H54 (cell line): ENCODE measurements around the gene RPRD1B.

Experiments used
- DNase-seq: peaks from one replicate; pipeline ENCODE4 v3.0.0; 2011; ENCODE audit warnings: low spot score, mixed read lengths; ENCODE audit not compliant: insufficient read length
- FAIRE-seq: peaks from 3 replicates; lab custom pipeline; 2011; peaks lifted over from hg19 to GRCh38; lab: Jason Lieb, UNC
- POLR2A ChIP-seq: IDR thresholded peaks from 2 replicates; pipeline ENCODE4 v1.6.1; 2011; ENCODE audit warnings: low read depth, mild to moderate bottlenecking, low read length

The RPRD1B gene

DNA sequence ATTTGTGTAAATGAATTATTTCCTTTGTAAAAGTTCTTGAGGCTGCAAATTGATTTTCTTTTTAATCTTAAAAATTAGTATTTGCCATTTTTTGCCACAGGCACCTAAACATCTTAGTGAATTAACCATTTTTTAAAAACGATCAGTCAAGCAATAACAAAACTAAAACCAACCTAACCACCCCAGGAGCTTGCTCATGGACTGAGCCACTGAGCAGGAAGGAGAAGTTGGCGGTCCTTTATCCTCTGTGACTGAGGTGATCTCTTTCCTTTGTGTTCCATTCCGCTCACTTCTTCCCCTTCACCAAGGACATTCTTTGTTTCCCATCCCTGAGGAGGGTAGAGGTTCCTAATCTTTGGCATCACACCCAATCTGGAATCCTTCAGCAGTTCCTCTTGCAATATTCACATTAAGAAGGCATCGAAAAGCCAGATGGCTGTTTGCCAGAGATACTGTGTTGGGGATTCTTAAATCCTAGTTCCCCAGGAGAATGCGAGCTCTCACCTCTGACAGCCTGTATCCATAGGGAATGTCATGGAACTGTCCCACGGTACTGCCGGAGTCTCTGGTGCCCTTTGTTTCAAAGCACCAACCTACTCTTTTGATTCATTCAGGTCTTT is 30.5 kb downstream of the RPRD1B start:
- no peak for FAIRE-seq

DNA sequence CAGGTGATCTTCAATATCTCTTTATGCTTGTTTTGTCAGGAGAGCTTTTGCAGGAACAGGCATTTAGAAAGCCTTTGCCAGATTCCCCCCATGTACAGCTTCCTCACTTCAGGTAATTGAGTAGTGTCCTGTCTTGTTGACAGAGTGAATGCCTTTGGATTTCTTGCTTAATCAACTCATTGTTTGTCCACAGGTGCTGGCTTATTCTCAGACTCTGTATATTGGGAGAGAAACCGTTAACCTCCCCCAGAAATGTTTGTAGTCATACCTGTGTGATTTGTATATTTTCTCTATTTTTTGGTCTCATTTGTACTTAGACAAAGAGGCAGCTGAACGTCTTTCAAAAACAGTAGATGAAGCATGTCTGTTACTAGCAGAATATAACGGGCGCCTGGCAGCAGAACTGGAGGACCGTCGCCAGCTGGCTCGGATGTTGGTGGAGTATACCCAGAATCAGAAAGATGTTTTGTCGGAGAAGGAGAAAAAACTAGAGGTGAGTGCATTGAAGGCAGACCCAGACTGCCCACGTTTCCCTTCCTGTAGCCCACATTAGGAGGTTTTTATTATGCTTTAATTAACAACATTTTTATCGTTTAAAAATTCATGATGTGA is 32.3 kb downstream of the RPRD1B start:
- DNase-seq: no peak
- FAIRE-seq: no peak
- TF ChIP-seq POLR2A: no peak

More for the DNA sequence above, 30.5 kb downstream of the RPRD1B start:
- no peak for DNase-seq
- no peak for TF ChIP-seq POLR2A

DNA sequence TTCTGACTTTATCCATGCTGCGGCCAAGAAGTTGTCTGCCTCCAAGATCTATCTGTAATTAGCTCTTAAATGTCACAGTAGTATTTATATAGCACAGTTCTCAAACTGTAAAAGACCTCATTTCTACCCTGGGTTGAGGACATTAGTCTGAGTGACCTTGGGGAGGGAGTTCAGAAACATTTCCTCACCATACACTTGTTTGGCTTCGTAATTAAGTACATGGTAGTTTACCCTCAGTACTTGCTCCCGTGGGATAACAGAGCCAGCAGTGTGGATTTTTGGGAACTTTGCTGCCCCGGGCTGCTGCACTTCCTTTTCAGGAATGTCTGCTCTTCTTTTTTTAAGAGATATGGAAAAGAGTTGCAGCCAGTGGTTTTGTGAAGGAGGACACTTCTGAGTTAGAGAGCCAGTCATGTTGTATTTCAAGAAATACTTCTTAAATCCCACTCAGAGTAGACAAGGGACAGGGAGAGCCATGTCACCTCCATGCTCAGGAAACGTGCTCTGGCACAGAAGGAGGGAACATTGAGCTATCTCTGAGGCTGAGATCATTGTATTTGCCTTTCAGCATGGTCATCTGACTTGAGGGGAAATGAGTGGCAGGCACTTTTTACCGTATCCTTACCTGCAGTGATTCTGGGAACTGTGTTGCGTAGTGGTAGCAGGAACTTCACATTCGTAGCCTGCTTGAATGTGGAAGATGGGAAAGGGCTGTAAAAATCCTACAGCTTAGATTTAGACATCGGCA is 33.6 kb downstream of the RPRD1B start:
- no peak for FAIRE-seq
- no peak for DNase-seq
- TF ChIP-seq POLR2A: no peak

DNA sequence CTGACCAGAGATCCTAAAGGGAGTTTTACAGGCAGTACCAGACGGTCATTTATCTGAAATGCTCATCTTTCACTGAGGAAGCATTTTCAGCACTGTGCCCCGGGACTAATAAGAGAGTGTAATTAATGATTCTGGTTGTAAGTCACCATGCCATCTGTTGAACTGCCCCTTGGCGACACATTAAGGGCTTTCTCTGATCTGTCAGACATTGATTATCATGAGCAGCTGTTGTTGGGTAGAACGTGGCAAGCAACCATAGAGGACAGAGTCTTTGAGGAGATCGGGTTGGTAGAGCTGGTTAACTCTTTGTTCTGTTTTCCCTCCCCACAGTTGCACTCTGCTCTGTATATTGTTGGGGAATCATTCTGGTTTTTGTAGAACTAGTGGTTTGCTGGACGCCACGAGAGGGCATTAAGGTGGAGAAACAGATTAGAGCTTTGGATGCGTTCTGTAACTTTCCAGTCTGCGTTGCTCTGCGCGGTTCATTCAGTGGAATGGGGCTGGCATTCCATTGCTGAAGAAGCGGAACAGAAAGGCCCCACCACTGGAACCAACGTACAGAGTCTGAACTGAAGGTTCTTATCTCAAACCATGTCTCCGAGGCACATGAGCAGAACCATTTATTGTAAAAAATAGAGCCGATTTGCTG is 34.3 kb downstream of the RPRD1B start:
- no peak for FAIRE-seq
- TF ChIP-seq POLR2A: no peak
- no peak for DNase-seq

DNA sequence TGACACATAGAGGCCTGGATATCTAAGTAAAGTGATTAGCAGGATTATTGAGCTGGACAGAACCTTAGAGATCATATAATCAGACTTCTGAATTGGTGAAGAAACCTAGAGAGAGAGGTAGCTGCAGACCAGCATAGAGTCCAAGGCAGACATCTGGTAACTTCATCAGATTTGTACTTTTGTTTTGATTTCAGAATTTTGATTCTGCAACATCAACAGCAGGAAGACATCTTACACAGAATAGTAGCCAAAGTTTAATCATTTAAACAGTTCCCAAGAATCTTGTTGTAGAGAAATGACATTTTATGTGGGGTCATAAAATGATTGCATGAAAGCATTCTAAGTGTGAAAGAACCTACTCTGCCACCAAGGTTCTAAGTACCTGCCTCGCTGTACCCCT is 39.4 kb downstream of the RPRD1B start:
- DNase-seq: no peak
- TF ChIP-seq POLR2A: no peak
- no peak for FAIRE-seq

DNA sequence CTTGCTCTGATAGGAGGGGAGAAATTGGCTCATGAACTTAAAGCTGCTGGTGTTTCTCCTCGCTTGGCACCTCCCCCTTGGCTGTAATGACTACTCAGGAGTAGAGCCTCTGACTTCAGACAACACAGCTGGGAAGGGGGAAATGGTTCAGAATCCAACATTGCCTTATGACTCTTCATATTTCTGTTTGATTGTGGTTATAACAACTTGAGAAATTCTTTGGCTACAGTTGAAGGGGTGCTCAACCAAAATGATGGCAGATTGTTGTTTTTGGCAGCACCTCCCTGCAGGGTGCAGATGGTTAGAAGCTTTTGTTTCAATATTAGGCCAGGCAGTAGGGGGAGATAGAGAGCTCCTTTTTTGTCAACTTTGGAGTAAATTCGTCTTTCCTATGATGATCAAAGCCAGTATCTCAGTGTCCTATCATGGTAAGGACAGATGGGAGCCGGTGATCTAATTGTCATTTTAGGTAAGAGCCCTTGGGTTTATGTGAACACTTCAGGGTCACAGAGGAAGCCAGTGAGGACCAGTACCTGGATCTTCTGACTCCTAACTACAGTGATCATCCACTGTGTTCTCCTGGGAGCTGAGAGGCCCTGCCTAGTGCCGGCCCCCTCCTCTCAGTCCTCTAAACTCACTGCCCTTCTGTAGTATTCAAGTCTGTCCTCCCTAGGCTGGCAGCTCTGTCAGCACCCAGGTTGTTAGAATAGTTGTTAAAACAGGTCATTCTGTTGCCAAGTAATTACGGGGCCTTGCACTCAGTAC is 39.9 kb downstream of the RPRD1B start:
- DNase-seq: peak; percentile 69
- peak; percentile 97 for FAIRE-seq
- TF ChIP-seq POLR2A: no peak

DNA sequence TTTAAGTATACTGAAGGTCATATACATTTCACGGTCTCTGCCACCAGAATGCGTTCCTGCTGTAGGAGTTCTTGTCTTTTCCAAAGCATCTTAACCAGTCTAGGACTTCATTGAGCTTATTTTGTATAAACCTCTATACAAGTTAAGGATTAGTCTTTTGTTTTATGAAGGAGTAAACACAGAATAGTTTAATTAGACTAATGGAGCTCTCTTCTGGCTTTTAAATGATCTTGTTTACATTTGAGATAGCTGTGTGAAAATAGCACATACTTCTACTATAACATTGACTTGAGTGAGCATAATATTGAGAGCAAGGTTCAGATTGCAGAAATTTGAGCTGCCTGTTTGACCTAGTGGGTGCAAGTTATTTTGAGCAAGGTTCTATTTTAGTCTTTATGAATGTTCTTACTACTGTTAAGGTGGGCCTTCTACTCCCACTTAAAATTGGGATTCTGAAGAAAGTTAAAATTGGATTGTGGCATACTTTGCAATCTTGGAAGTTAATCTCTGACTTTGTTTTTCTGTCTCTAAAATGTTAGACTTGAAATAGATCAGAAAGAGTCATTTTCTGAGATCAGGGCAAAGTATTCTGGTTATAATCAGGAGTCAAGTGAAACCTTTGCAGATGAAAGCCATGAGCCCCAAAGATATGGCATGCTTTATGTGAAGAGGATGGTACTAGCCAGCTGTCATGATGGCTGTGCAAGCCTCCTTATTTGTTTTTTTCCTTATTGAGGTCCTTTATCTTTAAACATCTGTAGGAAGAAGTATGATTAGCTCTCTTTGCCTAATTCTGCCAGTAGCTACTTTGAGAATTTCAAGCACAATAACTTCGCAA is 41.8 kb downstream of the RPRD1B start:
- no peak for TF ChIP-seq POLR2A
- DNase-seq (no peak), FAIRE-seq (no peak)

DNA sequence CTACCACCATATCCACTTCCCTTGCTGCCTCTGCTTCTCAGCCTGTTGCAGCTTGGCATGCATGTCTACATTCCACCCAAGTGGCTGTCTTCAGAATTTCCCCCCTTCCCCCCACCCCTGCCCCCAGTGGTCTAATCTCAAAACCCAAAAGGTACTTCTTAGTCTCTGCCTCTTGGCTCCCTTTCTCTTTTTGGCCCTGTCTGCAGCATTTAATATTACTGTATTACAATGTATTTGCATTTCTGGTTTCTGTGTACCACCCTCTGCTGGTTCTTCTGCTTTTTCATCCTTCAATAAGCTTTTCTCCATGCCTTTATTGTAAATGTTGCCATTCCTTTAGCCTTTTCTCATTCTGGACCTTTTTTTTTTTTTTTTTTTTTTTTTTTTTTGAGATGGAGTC is 43.0 kb downstream of the RPRD1B start:
- no peak for DNase-seq
- FAIRE-seq: no peak
- no peak for TF ChIP-seq POLR2A

DNA sequence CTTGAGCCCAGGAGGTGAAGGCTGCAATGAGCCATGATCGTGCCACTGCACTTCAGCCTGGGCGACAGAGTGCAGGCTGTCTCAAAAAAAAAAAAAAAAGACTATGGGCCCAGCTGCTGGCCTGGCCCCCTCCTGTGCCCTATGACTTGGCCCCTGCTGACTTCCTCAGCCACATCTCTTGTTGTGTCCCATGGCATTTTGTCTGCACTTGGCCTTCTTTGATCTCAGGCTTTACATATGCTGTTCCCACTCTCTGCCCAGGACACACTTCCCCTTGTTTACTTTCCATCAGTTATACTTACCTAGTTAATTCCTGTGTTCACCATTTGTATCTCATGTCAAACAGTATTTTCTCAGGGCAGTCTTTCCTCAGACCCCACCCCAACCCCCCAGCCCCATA is 44.5 kb downstream of the RPRD1B start:
- no peak for TF ChIP-seq POLR2A
- DNase-seq (no peak), FAIRE-seq (no peak)

DNA sequence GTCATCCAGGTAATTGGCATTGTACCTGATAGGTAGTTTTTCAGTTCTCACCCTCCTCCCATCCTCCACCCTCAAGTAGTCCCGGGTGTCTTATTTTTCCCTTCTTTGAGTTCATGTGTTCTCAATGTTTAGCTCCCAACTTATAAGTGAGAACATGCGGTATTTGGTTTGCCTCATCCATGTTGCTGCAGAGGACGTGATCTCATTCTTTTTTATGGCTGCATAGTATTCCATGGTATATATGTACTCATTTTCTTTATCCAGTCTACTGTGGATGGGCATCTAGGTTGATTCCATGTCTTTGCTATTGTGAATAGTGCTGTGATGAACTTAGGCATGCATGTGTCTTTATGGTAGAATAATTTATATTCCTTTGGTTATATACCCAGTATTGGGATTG is 45.8 kb downstream of the RPRD1B start:
- no peak for FAIRE-seq

DNA sequence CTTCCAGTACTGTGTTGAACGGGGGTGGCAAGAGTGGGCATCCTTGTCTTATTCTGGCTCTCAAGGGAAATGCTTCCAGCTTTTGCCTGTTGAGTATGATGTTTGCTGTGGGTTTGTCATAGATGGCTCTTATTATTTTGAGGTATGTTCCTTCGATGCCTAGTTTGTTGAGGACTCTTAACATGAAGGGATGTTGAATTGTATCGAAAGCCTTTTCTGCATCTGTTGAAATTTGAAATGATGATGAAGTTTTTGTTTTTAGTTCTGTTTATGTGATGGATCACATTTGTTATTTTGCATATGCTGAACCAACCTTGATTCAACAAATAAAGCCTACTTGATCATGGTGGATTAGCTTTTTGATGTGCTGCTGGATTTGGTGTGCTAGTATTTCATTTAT is 48.0 kb downstream of the RPRD1B start:
- TF ChIP-seq POLR2A: no peak
- no peak for DNase-seq
- FAIRE-seq: no peak

More for the DNA sequence above, 45.8 kb downstream of the RPRD1B start:
- TF ChIP-seq POLR2A: no peak
- no peak for DNase-seq

DNA sequence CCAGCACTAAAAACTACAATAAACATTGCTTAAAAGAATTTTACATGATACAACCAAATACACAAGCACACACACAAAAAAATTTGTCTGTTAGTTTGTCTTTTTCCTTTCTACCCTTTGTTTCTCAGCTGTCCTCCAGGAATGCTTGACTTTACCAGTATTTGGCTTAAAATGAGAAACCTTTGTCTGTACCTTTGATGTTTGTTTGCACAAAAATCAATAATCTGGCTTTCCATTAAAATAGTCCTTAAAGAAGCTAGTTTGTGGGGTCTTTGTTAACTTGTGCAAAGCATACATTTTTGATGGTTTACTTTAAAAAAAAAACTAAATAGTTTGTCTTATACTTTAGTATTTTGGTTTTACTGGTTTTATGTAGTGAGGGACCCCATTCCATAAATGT is 49.3 kb downstream of the RPRD1B start:
- TF ChIP-seq POLR2A: no peak
- no peak for DNase-seq
- no peak for FAIRE-seq
